BJ (cell line): ENCODE results near the gene OS9. TPM values are rescaled to one million over a fixed set of nuclear protein-coding genes. Genes with fewer than 3 reads are reported as not detected.

Experiments
- CTCF ChIA-PET: fragments of 350-600 bp; formaldehyde crosslinking; extraction: SDS; loops from one replicate; lab custom pipeline; 2021; ENCODE audit warnings: antibody characterized with exemption, inconsistent platforms; lab: Yijun Ruan, JAX
- POLR2A ChIA-PET: fragments of 300-600 bp; sonication (Branson Sonifier 250); formaldehyde crosslinking; extraction: SDS; loops from one replicate; lab custom pipeline; 2021; ENCODE audit warnings: antibody characterized with exemption; lab: Charles Lee
- DNase-seq: peaks from one replicate; pipeline ENCODE4 v3.0.0-alpha.2; 2011; ENCODE audit warnings: low read depth
- H3K27me3 ChIP-seq: 2 replicates; pipeline ENCODE4 v1.6.0; 2011; ENCODE audit warnings: low read length; ENCODE audit not compliant: control insufficient read depth, insufficient read depth
- H3K36me3 ChIP-seq: 2 replicates; pipeline ENCODE4 v1.5.1; 2011; ENCODE audit warnings: low read length; ENCODE audit not compliant: control insufficient read depth, insufficient read depth
- H3K4me3 ChIP-seq: 2 replicates; pipeline ENCODE4 v1.5.1; 2011; ENCODE audit warnings: low read depth, mild to moderate bottlenecking, control low read depth, low read length
- polyA plus RNA-seq: library from polyadenylated mRNA; depleted of rRNA; stranded (reverse); fragments of >200 nt; gene quantifications from 2 replicates; pipeline ENCODE4 v1.2.3, GENCODE V29; 2011
- TF ChIP-seq, protein P1 (sequence below): IDR thresholded peaks from 2 replicates; pipeline ENCODE4 v1.5.1; 2011; ENCODE audit warnings: low read depth, mild to moderate bottlenecking, control low read depth, inconsistent platforms, low read length, moderate library complexity; ENCODE audit not compliant: insufficient read depth

OS9 gene
- polyA plus RNA-seq, 1 experiment: 415 TPM

DNA sequence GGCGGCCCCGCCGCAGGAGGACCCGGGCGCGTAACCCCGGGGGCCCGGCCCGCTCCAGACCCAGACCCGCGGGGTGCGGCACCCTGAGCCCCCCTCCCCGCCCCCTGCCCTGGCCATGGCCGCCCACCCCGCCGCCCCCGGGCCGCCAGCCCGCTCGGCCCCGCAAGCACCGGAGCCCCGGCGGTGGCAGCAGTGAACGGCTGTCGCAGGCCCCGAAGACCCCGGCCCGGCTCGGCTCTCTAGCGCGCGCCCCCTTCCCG is 61.2 kb downstream of the OS9 start:
- H3K4me3 ChIP-seq: peak overlapping the region; percentile 52
- DNase-seq: no peak
- POLR2A ChIA-PET: no interaction called here
- peaks cover 6% of the 10 kb centered on the region for H3K27me3 ChIP-seq
- TF ChIP-seq, protein P1, sequence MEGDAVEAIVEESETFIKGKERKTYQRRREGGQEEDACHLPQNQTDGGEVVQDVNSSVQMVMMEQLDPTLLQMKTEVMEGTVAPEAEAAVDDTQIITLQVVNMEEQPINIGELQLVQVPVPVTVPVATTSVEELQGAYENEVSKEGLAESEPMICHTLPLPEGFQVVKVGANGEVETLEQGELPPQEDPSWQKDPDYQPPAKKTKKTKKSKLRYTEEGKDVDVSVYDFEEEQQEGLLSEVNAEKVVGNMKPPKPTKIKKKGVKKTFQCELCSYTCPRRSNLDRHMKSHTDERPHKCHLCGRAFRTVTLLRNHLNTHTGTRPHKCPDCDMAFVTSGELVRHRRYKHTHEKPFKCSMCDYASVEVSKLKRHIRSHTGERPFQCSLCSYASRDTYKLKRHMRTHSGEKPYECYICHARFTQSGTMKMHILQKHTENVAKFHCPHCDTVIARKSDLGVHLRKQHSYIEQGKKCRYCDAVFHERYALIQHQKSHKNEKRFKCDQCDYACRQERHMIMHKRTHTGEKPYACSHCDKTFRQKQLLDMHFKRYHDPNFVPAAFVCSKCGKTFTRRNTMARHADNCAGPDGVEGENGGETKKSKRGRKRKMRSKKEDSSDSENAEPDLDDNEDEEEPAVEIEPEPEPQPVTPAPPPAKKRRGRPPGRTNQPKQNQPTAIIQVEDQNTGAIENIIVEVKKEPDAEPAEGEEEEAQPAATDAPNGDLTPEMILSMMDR: no peak
- H3K36me3 ChIP-seq: no peaks in the 10 kb centered on the region; the same call in 1 of the 2 replicates
- CTCF ChIA-PET: interaction anchor here (0.5 kb wide), 1 partner anchor 48 kb away, joined by 3 read pairs; no protein-coding TSS in a partner anchor

DNA sequence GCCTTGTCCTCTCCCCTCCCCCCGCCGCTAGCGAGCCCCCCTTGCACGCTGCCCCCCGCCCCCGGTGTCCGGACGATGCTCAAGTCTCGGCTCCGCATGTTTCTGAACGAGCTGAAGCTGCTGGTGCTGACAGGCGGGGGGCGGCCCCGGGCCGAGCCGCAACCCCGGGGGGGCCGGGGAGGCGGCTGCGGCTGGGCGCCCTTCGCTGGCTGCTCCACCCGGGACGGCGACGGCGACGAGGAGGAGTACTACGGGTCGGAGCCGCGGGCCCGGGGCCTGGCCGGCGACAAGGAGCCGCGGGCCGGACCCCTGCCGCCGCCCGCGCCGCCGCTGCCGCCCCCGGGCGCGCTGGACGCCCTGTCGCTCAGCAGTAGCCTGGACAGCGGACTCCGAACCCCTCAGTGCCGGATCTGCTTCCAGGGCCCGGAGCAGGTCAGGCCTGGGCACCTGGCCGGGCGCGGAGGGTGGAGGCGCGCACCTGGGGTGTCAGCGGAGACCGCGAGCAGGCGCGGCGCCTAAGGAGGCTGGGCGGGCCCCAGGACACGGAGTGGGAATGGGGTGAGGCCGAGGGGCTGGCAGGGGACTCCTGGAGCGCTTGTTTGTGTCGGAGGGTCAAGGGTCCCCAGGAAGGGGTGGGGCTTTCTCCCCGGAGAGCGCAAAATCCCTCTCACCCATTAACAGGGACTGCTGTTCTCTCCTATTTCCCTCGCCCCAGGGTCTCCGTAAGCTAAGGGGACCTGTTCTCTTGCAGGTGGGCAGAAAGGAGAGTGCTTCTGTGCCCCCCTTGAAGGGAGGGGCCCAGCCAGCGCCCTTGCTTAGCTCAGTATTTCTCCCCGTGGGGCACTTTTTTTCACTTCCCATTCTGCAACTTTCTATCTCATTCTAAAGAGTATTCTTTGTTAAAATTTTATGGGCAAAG is 61.8 kb downstream of the OS9 start:
- ChIA-PET POLR2A (no interaction called here), CTCF (interaction anchor here (0.5 to 2.3 kb wide), 6 partner anchors 11 to 1899 kb away, joined by 3 to 12 read pairs (median 3); partner anchors contain the start of gene CYP27B1)
- peak overlapping the region; percentile 52 for H3K4me3 ChIP-seq
- TF ChIP-seq, protein P1: no peak
- no peak for DNase-seq
- peaks cover 6% of the 10 kb centered on the region for H3K27me3 ChIP-seq
- no peaks in the 10 kb centered on the region; the same call in 1 of the 2 replicates for H3K36me3 ChIP-seq

DNA sequence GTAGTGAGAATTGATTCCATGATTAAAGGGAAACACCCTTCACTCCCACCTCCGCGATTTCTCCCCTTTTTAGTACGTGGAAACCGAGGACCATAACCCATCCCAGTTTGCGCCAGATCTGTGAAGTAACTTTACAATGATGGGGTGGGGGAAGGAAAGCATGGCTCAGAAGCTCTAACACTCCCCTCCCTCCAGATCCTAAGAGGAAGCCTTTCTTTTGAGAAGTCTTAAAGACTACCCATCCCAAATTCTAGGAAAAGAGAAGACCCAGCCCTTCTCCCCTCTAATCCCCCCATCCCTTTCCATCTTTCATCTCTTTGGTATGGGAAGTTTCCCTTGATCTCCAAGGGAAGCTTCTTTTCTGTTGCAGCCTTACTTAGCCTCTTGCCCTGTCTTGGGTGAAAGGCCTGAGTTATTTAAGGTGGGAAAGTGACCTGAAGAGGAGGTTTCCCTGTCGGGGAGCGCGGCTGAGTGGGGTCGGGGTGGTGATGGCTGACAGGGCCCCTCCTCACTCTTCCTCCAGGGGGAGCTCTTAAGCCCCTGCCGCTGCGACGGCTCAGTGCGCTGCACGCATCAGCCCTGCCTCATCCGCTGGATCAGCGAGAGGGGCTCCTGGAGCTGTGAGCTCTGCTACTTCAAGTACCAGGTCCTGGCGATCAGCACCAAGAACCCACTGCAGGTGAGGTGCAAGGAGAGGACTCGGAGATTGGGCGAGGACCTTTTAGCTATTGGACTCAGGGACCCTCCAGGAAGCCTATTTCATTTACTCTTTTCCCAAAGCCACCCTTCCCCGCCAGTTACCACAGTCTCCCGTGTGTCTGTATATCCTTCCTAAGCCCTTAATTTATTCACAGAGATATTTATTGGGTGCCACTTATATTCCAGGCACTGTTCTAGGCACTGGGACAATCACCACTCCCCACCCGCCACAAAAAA is 62.7 kb downstream of the OS9 start:
- no peaks in the 10 kb centered on the region; the same call in 1 of the 2 replicates for H3K36me3 ChIP-seq
- no peak for DNase-seq
- ChIA-PET CTCF (interaction anchor here (0.6 to 2.3 kb wide), 7 partner anchors 10 to 1900 kb away, joined by 3 to 12 read pairs (median 3); partner anchors contain the start of genes CYP27B1 and TSFM), POLR2A (no interaction called here)
- peaks cover 6% of the 10 kb centered on the region for H3K27me3 ChIP-seq
- H3K4me3 ChIP-seq: no peak overlapping the region
- TF ChIP-seq, protein P1: peak; percentile 54

DNA sequence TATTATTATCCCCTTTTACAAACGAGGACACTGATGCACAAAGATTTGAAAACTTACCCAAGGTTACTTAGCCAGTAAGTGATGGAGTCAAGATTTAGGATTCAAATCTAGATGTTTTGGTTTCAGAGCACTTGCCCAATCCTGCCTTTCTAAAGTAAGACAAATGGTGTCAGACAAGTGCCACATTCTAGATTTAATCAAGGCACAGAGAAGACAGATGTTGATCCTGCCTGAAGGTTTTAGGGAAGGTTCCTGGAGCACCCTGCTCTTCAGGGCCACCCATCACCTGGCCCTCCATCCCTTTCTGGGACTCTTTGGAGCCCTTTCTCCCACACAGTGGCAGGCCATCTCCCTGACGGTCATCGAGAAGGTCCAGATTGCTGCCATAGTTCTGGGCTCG is 63.8 kb downstream of the OS9 start:
- TF ChIP-seq, protein P1: no peak
- Histone ChIP-seq H3K4me3 (no peak overlapping the region), H3K27me3 (peaks cover 6% of the 10 kb centered on the region), H3K36me3 (no peaks in the 10 kb centered on the region; the same call in 1 of the 2 replicates)
- no peak for DNase-seq
- CTCF ChIA-PET: interaction anchor here (2.3 kb wide), 1 partner anchor 9 kb away, joined by 12 read pairs; the partner anchor contains the start of gene CYP27B1
- POLR2A ChIA-PET: no interaction called here
